WI38 (cell line): ENCODE results near the gene SH3GL2.

Source experiments
- H3K4me3 ChIP-seq: 2 replicates; pipeline ENCODE4 v1.5.1; 2011; ENCODE audit warnings: low read depth, mild to moderate bottlenecking, control low read depth, low read length
- TF ChIP-seq, protein P1 (sequence below): IDR thresholded peaks from 2 replicates; pipeline ENCODE4 v1.5.1; 2012; ENCODE audit warnings: low read depth, mild to moderate bottlenecking, control low read depth, low read length

SH3GL2 gene

DNA sequence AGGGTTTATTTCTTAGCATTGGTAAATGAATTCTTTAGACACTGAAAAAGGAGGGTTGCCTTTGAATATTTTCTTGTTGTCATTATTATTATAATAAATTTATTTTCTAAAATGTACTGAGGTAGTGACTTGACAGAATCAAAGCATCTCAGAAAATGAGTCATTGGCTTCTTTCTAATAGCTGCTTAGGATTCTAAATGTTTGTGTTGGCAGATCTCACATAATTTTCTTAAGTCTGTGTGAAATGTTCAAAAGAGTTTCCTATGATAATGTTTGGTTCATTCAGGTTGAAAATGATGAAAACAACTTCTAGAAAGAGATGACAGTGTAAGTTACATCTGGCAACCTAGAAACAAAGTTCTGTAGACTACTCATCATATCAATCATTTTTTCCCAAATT is 69.7 kb downstream of the SH3GL2 start:
- no peak overlapping the region for H3K4me3 ChIP-seq
- TF ChIP-seq, protein P1, sequence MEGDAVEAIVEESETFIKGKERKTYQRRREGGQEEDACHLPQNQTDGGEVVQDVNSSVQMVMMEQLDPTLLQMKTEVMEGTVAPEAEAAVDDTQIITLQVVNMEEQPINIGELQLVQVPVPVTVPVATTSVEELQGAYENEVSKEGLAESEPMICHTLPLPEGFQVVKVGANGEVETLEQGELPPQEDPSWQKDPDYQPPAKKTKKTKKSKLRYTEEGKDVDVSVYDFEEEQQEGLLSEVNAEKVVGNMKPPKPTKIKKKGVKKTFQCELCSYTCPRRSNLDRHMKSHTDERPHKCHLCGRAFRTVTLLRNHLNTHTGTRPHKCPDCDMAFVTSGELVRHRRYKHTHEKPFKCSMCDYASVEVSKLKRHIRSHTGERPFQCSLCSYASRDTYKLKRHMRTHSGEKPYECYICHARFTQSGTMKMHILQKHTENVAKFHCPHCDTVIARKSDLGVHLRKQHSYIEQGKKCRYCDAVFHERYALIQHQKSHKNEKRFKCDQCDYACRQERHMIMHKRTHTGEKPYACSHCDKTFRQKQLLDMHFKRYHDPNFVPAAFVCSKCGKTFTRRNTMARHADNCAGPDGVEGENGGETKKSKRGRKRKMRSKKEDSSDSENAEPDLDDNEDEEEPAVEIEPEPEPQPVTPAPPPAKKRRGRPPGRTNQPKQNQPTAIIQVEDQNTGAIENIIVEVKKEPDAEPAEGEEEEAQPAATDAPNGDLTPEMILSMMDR: no peak

DNA sequence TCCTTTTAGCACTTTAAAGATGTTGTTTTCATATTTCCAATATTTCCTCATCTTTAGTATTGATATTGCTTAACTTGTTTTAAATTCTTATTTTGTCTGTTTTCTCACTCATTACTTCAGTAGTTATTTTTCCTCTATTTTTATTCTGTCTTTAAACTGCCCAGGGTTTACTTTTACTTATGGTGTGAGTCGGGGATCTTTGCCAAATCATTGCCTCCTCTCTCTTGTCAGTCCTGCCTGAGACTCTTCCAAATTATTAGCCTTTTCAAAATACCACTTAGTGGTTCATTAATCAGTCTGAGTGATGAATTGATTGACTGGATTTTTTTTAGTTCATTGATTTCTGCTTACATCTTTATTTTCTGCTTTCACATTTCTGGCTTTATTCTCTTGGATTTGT is 72.9 kb downstream of the SH3GL2 start:
- H3K4me3 ChIP-seq: no peak overlapping the region
- TF ChIP-seq, protein P1: no peak

DNA sequence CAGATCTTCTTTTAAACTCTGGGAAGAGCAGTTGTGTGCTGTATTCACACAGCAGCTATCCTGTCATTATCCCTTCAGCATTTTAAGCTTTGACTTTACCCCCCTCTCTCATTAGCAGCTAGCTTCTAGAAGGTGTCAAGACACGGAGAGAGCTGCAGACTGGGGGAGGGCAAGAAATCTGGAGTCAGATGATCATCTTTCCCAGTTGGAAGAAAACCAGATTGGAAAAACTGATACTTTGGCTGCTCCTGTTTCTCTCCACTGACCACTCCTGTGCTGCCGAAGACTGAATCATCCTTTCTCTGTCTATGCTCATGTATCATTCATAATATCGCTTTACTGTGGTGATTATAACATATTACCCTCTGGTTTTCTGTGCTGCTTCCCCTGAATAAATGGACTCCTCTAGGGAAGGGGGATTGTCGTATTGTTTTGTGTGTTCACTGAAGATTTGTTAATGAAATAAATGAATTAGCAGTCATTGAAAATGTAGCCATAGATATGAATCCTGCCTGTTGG is 75.1 kb downstream of the SH3GL2 start:
- no peak overlapping the region for H3K4me3 ChIP-seq
- TF ChIP-seq, protein P1: no peak

DNA sequence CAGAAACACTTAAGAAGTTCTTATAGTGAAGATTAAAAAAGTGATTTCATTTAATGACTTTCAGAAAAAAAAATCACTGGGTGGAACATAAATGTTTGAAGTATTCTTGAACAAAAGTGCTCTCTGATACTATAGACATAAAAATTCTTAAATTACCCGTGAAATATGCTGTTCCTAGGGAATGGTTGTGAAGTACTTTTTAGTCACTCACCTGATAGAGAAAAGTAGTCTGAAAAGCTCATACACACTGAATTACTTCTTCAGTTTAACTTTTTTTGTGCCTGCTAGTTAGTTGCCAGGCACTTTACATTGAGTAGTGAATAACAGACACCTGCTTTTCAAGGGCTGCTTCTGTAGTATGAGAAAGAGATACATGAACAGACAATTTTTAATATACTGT is 78.0 kb downstream of the SH3GL2 start:
- TF ChIP-seq, protein P1: no peak
- no peak overlapping the region for H3K4me3 ChIP-seq

DNA sequence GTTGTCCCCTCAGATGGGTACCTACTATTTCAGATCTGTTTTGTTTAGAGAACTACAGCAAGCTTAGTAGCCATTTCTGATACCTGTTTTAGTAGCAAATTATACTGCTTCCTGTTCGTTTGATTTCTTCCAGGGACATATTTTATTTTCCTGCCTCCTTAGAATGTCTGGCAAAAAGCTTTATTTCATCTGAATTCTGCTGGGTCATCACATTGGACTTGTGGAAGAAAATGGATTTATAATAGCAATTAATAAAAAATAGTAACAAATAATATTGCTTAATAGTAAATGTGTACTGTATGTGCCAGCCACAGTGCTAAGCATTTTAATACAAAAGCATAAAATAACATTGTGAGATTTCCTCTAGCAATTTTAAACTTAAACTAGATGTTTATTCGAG is 79.4 kb downstream of the SH3GL2 start:
- TF ChIP-seq, protein P1: no peak
- no peak overlapping the region for H3K4me3 ChIP-seq

DNA sequence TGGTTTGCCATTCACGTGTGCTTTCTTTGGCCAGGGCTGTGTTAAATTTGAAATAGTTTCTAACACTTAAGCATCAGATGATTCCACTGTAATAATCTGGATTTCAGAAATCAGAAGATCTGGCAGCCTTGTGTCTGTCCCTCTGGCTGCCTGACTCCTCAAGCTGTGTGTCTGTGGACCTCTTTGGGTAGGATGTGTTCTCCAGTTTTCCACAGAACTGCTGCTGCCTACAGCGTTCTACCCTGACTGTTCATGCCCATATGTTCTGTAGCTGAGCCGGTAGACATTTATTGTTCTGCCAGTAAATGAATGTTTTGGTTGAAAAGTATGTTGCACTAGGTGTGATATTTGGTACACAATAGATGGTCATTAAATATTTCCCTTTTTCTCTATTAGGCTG is 81.3 kb downstream of the SH3GL2 start:
- TF ChIP-seq, protein P1: no peak
- no peak overlapping the region for H3K4me3 ChIP-seq

DNA sequence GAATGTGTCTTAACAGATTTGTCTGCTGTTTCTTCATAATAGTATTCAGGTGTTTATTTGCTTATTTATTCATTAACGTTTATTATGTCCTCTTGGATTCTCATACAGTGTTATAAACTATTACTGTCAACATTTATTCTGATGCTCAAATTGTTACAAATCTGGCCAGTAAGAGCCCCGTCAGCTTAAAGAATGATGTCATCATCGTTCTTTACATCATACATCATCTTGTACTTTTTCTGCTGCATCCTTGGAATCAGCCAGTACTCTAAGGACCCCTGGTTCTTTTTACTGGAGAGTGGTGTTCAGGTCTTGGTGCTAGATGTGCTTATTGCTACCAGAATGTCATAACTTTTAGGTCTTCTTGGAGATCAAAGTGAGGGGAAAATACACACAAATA is 86.6 kb downstream of the SH3GL2 start:
- TF ChIP-seq, protein P1: no peak
- H3K4me3 ChIP-seq: no peak overlapping the region
